Globus pallidus (tissue), 1 donor: ENCODE data around the gene WIPF2.
"Not testable (repeated sequence)": the region's sequence is repeated elsewhere in the genome, so short reads cannot be mapped to it uniquely, and the experiment has no call there.

Source experiments
- DNase-seq: peaks from one replicate; pipeline ENCODE4 v3.0.0-alpha.2; 2015; ENCODE audit warnings: low spot score

Gene WIPF2

DNA sequence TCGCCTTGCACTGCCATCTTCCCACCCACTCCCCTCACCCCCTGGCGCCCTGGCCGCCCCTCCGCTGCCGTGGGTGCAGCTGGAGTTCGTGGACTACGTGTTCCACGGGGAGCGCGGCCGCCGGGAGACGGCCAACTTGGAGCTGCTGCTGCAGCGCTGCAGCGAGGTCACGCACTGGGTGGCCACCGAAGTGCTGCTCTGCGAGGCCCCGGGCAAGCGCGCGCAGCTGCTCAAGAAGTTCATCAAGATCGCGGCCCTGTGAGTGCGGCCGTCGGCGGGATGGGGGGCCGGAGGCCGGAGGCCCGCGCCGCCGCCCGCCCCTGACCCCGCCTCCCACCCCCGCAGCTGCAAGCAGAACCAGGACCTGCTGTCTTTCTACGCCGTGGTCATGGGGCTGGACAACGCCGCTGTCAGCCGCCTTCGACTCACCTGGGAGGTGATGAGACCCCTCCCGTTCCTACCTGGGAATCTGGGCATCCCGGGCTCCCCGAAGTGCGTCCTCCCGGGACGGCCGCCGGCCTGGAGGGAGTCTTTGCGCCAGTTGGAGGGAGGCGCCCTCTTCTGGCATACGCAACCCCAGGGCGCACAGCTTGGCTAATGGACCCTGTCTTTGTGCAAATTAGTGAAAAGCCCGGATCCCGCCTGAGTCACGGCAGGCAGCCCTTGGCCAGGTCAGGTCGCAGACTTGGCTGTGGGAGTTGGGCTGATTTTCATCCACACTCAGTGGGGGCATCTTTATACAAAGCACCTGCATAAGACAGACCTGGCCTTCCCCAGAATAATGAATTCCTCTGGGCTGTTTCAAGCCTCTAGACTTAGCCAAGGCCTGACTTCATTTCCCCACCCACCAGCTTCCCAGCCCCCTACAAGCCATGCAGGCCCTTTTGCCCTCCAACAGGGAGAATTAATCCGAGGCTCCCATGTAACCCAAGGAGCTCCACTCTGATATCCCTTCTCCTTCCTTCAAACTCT, 27.6 kb upstream of the WIPF2 start:
- DNase-seq, result peak; percentile 65

DNA sequence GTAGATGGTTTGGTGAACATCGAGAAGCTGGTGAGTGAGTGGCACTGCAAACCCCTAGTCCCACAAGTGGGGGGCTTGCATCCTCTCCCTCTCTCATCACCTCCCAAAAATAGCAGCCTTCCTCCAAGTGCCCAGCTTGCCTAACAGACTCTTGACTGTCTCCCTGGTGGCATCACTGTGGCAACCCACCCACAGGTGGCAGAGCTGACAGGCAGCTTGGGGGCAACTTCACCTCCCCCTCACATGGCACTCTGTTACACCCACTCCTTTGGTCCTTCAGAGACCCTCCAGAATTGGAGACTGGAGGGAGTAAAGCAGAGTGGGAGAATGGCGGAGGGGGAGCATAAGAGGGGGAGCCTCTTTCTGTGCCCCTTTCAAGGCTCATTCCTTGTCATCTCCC, 26.1 kb upstream of the WIPF2 start:
- no peak for DNase-seq

DNA sequence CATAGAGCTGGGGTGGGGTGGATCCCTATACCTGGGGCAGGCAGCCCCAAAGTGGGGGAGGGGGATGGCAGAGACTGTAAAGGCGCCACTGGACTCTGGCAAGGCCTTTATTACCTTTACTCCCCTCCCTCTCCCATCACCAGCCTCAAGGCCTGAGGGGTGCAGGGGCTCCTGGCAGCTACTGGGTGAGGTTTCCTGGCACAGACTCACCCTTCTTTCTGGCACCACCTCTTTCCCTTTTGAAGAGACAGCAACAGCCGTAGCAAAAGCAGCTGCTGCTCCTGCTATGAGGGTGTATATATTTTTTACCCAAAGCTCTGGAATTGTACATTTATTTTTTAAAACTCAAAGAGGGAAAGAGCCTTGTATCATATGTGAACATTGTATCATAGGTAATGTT, 24.3 kb upstream of the WIPF2 start:
- no peak for DNase-seq

DNA sequence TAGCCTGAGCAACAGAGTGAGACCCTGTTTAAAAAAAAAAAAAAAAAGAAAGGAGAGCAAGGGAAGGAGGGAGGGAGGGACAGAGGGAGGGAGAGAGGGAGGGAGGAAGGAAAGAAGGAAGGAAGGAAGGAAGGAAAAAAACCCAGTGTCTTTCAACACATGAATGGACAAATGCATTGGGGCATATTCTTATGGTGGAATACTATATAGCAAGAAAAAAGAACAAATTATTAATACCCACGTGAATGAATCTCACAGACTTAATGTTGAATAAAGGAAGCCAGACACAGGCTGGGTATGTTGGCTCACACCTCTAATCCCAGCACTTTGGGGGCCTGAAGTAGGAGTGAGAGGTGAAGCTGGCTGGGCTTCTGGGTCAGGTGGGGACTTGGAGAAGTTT, 21.6 kb upstream of the WIPF2 start:
- DNase-seq, result no peak

DNA sequence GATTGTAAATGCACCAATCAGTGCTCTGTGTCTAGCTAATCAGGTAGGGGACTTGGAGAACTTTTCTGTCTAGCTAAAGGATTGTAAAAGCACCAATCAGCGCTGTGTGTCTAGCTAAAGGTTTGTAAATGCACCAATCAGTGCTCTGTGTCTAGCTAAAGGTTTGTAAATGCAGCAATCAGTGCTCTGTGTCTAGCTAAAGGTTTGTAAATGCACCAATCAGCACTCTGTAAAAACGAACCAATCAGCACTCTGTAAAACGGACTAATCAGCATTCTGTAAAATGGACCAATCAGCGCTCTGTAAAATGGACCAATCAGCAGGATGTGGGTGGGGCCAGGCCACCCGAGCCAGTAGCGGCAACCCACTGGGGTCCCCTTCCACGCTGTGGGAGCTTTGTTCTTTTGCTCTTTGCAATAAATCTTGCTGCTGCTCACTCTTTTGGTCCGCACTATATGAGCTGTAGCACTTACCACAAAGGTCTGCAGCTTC, 21.1 kb upstream of the WIPF2 start:
- not testable (repeated sequence) for DNase-seq

DNA sequence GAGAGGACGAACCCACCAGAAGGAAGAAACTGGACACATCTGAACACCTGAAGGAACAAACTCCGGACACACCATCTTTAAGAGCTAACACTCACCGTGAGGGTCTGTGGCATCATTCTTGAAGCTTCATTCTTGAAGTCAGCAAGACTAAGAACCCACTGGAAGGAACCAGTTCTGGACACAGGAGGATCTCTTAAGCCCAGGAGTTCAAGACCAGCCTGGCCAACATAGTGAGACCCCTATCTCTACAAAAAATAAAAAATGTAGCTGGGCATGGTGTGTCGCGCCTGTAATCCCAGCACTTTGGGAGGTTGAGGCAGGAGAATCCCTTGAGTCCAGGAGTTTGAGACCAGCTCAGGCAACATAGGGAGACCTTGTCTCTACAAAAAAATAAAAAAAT, 20.5 kb upstream of the WIPF2 start:
- DNase-seq, result no peak

DNA sequence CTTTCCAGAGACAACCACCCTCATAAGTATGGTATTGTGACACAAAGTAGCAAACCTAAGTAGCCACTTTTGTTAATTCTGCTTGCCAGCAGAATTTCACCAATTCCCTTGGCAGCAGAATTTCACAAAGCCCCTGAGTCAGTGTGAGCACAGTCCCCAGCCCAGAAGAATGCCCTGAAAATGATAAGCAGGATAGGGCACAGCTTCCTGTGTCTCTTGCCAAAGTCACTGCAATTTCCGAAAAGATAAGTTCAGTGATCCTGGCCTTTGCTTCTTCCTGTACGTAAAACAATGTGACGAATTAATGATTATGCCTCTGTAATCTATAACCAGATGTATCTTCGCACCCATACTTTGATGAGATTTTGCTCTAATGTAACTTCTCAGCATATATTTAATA, 16.0 kb upstream of the WIPF2 start:
- DNase-seq, result no peak

DNA sequence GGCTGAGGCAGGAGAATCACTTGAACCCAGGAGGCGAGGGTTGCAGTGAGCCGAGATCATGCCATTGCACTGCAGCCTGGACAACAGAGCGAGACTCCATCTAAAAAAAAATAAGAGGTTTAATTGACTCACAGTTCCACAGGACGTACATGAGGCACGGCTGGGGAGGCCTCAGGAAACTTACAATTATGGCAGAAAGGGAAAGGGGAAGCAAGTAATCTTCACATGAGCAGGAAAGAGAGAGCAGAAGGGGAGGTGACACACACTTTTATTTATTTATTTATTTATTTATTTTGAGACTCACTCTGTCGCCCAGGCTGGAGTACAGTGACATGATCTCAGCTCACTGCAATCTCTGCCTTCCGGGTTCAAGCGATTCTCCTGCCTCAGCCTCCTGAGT, 12.9 kb upstream of the WIPF2 start:
- DNase-seq, result not testable (repeated sequence)

DNA sequence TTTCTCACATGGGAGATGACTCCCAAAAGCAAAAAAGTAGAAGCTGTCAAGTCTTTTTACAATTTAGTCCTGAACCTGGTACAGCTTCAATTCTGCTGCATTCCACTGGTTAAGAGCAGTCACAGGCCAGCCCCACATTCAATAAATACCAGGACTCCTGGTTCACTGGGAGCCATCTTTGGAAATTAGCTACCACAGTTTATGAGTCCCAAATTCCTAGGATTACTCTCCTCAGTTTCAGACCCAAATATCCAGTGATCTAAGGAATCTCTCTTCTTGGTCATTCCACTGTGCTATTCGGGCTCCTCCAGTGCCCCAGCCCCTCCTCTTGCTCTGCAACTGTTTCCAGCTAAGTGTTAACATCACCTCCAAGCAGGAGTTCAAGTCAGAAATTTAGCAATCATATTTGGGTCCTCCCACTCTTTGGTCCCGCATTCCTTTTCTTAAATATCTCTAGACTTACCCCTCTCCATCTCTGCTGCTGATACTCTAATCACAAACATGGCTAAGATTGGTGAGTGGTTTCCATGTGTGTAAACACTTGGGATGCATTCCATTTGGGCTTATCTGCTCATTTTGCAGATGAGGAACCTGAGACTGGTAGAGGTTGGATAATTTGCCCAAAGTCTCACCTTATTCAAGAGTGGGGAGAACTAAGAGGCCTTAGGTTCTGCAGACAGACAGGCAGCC, 9.6 kb upstream of the WIPF2 start:
- DNase-seq, result no peak

DNA sequence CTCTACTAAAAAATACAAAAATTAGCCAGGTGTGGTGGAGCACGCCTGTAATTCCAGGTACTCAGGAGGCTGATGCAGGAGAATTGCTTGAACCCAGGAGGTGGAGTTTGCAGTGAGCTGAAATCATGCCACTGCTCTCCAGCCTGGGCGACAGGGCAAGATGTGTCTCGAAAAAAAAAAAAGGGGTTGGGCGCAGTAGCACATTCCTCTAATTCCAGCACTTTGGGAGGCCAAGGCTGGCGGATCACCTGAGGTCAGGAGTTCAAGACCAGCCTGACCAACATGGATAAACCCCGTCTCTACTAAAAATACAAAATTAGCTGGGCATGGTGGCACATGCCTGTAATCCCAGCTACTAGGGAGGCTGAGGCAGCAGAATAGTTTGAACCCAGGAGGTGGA, 5.2 kb upstream of the WIPF2 start:
- not testable (repeated sequence) for DNase-seq

DNA sequence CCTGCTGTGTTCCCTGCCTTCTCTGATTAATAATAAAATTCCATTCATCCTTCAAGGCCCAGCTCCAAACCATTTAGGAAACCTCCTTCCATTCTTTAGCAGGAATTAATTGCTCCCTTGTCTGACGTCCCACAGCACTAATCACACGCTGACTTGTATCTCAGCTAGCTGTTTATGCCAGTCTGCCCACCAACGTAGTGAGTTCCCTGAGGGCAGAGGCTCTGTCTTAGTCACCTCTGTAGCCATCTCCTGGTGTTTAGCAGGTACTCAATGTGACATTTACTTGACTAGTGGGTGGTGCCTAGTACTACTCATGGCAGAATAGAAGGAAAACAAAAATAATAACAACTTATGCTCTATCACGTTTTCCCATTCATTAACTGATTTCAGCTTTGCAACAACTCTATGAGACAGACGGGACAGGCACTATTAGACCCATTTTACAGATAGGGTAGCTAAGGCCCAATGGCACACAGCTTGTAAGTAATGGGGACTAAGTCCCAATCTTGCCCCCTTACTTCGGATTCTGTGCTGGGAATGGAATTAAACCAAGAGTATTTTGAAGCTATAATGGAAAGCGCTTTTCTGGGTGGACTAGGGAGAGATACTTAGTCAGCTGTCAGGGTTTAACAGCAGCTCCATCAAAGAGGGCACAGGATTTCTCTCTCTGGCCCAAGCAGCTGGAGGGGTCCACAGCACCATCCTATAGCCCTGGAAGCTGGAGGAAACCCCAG, 931 bp upstream of the WIPF2 start:
- no peak for DNase-seq

DNA sequence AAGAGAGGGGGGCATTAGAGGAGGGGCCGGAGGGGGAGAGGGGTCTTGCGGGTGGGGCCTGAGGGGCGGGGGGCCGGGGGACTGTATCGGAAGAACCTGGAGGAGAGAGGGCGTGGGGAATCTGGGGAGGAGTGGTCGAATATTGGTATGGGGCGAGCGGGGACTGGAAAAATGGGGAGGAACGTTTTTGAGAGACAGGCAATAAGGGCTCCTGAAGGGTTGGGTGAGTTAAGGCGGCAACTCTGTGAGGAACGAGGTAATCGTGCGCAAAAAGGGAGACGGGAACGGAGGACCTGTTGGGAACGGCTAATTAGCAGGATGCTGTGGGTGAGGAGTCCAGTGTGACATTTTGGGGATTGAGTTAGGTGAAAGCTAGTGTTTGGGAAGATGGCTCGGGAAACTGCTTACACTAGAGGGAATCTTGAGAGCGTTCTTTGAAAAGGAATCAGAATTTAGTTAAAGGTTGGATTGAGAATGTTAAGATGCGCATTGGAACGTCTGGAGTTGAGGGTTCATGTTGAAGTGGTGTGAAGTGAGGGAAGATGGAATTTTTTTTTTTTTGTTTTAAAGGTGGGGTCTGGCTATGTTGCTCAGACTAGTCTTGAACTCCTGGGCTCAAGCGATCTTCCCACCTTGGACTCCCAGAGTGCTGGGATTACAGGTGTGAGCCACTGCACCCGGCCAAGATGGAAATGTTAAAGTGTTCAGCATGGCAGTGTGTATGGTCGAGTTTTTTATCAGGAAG, 662 bp downstream of the WIPF2 start:
- no peak for DNase-seq

DNA sequence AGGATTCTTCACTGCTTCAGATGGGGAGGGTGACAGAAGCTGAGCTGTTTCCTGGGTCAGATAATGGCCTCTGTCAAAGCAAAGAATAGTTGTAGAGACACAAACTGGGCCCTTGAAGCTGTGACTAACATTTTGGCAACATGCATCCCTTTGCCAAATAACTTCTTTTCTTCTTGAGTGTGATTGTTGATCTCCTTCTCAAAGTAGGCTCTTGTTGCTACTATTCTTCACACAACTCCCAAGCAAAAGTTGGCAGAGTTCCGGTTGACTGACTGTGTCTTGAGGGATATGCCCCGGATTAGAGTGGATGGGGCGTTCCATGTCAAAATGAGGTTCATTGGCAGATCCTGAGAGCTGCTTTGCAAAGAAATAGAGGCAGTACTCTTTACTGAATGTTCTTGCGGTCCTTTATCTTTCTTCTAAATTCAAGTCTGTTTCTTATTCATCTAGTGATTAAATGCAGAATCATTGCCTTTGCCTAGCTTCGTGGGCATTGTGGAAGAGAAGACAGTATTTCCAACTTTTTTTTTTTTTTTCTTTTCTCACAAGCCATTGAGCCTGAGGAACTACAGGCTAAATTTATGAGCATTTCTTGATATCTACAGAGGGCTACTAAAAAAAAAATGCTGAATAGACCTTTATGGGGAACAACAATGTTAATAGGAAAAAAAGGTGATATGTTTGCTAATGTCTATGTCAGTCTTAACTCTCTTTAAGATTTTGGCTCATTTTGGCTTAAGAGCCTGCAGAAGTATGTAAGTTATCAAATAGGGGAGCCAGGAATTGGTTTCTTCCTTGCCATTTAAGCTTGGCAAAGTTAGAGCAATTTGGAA, 5.8 kb downstream of the WIPF2 start:
- DNase-seq, result peak; percentile 81

DNA sequence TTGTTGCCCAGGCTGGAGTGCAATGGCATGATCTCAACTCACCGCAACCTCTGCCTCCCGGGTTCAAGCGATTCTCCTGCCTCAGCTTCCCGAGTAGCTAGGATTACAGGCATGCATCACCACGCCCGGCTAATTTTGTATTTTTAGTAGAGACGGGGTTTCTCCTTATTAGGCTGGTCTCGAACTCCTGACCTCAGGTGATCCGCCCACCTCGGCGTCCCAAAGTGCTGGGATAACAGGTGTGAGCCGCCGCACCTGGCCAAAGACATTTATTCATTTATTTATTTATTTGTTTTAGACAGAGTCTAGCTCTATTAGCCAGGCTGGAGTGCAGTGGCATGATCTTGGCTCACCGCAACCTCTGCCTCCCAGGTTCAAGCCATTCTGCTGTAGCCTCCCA, 10.0 kb downstream of the WIPF2 start:
- not testable (repeated sequence) for DNase-seq

DNA sequence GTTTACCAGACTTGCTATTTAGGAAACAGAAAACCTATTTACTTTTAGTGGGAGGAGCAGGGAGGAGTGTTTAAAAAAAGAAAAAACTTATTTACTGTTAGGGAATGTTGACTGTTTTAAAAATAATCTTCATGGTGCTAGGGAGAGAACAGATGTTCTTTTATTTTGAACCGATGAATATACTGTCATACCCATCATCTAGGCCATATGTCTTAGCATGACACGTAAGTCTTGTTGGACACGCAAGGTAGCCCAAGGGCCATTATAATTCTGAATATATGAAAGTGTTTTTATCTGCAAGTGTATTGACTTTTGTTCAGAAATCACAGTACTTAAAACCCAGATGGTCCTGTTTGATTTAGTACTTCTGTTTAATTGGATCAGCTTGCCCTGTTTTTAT, 11.6 kb downstream of the WIPF2 start:
- no peak for DNase-seq

DNA sequence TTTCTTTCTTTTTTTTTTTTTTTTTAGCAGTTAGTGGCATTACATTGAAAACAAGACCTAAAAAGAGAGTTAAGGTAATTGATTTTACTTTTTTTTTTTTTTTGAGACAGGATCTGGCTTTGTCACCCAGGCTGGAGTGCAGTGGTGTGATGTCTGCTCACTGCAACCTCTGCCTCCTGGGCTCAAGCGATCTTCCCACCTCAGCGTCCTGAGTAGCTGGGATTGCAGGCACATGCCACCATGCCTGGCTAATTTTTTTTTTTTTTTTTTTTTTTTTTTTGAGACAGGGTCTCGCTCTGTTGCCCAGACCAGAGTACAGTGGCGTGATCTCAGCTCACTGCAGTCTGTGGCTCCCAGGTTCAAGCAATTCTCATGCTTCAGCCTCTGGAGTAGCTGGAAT, 12.8 kb downstream of the WIPF2 start:
- DNase-seq, result not testable (repeated sequence)

DNA sequence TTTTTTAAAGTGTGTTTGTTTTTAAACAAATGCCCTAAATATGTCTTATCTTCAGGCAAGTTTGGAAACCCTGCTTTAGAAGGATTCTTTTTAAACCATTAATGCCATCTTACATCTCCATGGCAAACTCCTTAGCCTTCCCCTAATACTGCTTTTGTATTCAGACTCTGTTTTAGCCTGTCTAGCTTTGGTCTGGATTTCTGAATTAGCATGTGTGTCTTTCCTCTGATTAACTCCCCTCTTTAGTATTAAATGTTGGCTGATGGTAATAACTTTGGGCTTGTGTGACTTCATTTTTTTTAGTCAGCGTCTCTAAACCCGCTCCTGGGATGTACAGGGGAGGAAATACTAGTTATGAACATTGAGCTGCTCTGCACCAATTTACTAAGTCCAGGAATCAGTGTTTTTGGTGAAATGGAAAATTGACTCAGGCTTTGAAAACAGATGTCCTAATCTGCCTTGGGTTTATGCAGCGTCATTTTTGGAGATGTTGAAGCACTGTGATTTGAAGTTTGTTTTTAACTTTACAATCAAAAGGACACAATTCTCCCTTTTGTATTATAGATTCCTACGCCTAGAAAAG, 22.2 kb downstream of the WIPF2 start:
- no peak for DNase-seq

DNA sequence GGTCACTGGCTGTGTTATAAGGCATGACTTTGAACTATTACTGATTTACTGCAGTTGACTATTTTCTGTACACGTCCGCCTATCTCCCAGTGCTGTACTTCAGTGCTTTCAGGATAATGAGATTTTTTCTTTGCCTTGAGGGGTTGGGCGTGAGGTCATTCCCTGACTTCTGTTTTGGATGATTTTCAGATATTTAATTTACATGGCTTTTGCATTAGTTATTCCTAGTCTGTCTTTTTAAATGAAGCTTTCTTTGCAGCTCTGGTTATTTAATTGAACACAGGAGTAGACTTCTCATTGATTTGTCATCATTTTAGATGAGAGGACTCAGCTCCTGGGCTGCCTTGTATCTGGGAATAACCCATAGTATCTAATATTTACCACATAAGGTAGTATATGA, 23.7 kb downstream of the WIPF2 start:
- DNase-seq, result no peak

DNA sequence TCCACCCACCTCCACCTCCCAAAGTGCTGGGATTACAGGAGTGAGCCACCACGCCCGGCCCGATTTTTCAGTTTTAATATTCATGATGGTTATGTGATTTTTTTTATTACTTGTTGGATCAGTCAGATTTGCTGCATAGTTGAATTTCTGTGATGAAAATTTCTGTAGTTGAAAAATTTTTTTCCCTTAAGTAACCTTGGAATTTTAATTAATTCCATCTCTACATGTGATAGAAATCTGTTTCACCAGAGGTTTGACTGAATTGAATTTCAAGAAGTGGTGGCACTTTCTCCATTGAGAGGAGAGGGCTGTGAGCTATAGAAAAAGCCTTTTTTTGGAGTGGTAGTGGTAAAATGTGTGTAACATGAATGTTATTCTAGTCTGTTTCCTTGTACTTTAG, 24.7 kb downstream of the WIPF2 start:
- DNase-seq, result no peak

DNA sequence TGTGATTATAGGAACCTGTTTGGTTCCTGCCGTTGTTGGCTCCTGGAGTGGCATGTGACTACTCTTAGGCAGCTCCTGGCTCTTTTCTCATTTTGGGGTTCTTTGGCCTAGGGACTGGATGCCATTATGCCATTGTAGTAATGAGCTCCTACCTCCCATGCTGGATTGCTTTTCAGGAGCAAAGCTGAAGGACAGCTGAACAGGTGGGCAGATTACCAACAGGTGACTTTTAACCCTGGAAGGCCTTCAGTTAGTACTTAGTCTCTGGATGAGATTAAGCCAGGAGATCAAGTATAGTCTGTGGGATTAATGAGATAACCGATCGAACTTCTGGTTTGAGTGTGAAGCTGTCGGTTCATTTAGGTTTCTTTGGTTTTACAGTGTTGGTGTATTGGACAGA, 25.2 kb downstream of the WIPF2 start:
- no peak for DNase-seq
